ENCODE results near the gene CDH4. TPM values are rescaled to one million over a fixed set of nuclear protein-coding genes. Genes with fewer than 3 reads are reported as not detected.

Gene CDH4
- total RNA-seq, 1 donor from 2014 or later, result 0.06 TPM

DNA sequence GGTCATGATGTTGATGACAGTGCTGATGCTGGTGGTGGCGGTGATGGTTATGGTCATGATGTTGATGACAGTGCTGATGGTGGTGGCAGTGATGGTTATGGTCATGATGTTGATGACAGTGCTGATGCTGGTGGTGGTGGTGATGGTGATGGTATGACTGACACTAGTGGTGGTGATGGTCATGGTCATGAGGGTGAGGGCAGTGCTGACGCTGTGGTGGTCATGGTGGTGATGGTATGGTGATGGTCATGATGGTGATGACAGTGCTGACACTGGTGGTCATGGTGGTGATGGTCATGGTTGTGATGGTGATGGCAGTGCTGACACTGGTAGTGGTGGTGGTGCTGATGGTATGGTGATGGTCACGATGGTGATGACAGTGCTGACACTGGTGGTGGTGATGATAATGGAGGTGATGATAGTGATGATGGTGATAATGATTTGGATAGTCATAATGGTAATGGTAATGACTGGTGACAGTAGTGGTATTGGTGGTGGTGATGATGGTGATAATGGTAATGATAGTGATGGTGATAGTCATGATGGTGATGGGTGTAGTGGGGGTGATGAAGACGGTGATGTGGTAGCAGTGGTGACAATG is 206.2 kb downstream of the CDH4 start:
- peaks cover 6% of the 10 kb centered on the region for H3K27me3 ChIP-seq (ENCODE audit: low read depth)
- no peak overlapping the region for H3K27ac ChIP-seq
- intact Hi-C loops (cut with DNase I), result no loop called here
- H3K4me3 ChIP-seq, result no peak overlapping the region
- H3K9me3 ChIP-seq, result no peaks in the 10 kb centered on the region
- TF ChIP-seq, protein P1, sequence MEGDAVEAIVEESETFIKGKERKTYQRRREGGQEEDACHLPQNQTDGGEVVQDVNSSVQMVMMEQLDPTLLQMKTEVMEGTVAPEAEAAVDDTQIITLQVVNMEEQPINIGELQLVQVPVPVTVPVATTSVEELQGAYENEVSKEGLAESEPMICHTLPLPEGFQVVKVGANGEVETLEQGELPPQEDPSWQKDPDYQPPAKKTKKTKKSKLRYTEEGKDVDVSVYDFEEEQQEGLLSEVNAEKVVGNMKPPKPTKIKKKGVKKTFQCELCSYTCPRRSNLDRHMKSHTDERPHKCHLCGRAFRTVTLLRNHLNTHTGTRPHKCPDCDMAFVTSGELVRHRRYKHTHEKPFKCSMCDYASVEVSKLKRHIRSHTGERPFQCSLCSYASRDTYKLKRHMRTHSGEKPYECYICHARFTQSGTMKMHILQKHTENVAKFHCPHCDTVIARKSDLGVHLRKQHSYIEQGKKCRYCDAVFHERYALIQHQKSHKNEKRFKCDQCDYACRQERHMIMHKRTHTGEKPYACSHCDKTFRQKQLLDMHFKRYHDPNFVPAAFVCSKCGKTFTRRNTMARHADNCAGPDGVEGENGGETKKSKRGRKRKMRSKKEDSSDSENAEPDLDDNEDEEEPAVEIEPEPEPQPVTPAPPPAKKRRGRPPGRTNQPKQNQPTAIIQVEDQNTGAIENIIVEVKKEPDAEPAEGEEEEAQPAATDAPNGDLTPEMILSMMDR (IDR thresholded peaks at IDR 0.05), result no peak
- H3K36me3 ChIP-seq, result no peaks in the 10 kb centered on the region
- ATAC-seq (no peak), DNase-seq (no peak)
- no peaks in the 10 kb centered on the region for H3K4me1 ChIP-seq

DNA sequence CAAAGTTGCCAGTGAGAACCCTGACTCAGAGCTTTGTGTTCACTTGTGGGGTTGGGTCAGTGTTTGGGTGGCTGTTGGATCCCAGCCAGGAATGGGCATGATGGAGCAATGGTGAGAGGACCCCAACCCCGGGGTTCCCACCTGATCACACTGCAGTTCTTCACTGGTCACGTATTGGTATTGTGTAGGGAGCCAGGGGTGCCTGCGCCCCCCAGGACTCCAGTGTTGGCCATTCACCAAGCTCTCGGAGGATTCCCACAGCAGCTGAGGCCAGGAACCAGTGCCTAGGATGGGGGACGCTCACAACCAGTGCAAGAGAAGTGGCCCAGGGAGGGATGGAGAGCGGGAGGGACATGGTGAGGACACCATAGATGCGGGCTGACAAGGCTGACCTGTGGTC is 207.2 kb downstream of the CDH4 start:
- no peak for ATAC-seq
- TF ChIP-seq, protein P1 (IDR thresholded peaks at IDR 0.05), result no peak
- H3K4me3 ChIP-seq, result no peak overlapping the region
- H3K27me3 ChIP-seq (ENCODE audit: low read depth), result peaks cover 6% of the 10 kb centered on the region
- intact Hi-C loops (cut with DNase I), result no loop called here
- no peak overlapping the region for H3K27ac ChIP-seq
- DNase-seq, result no peak
- H3K9me3 ChIP-seq, result no peaks in the 10 kb centered on the region
- no peaks in the 10 kb centered on the region for H3K4me1 ChIP-seq
- no peaks in the 10 kb centered on the region for H3K36me3 ChIP-seq

DNA sequence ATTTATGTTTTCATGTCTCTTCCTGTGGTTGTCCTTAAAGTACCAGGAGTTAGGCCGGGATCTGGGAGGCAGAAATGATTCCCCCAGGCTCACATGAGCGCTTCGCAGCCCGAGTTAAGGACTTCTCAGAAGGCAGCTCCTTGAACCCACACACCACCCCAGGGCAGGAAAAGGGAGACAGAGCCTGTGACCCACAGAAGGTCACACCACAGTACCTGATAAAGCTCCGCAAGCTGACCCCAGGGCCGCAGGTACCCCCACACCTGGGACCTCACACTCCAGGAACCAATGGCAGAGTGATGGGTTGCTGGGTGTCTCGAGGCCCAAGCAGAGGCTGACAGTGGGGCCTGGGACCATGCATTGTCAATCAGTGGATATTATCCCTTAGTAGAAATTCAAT is 207.6 kb downstream of the CDH4 start:
- intact Hi-C loops (cut with DNase I), result no loop called here
- no peak for DNase-seq
- H3K36me3 ChIP-seq, result no peaks in the 10 kb centered on the region
- no peaks in the 10 kb centered on the region for H3K4me1 ChIP-seq
- TF ChIP-seq, protein P1 (IDR thresholded peaks at IDR 0.05), result no peak
- H3K27me3 ChIP-seq (ENCODE audit: low read depth), result peaks cover 6% of the 10 kb centered on the region
- no peak for ATAC-seq
- no peak overlapping the region for H3K4me3 ChIP-seq
- H3K27ac ChIP-seq, result no peak overlapping the region
- H3K9me3 ChIP-seq, result no peaks in the 10 kb centered on the region

DNA sequence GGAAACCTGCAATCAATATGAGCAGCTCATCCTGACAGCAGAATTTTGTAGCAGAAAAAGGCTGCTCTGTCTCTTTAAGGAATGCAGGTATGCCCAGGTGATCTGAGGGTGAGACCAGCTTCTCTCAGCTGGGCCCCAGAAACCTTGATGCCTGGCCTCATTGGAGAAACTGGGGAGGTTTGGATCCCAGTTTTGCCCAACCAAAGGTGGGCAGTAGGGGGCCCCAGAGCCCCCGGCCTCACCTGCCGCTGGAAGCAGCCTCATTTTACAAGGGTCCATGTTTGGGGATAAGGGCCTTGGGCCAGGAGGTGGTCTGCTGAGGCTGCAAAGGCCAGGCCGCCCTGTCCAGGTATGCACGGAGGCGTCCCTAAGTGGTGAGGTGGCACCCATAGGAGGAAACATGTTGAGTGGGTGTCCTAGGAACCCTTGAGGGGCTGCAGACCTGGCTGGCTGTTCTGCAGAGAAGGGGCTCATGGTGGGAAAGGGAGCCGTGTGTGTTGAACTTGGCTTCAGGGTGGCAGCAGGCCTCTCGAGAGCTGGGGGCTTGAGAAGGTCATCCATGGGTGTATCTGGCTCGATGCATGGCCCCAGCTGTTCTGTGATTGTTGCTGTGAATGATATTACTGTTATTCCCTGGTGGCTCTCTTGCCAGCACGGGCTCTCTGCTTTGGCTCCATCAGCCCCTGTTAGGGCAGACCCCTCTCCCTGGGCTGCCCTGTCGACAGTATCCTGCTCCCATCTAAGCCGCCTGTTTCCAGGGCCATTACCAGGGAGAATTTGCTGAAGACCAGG is 208.4 kb downstream of the CDH4 start:
- Histone ChIP-seq H3K27me3 (ENCODE audit: low read depth) (peaks cover 6% of the 10 kb centered on the region), H3K4me1 (no peaks in the 10 kb centered on the region), H3K27ac (no peak overlapping the region), H3K4me3 (no peak overlapping the region), H3K36me3 (no peaks in the 10 kb centered on the region), H3K9me3 (no peaks in the 10 kb centered on the region)
- ATAC-seq (no peak), DNase-seq (no peak)
- TF ChIP-seq, protein P1 (IDR thresholded peaks at IDR 0.05), result no peak
- intact Hi-C loops (cut with DNase I), result no loop called here

DNA sequence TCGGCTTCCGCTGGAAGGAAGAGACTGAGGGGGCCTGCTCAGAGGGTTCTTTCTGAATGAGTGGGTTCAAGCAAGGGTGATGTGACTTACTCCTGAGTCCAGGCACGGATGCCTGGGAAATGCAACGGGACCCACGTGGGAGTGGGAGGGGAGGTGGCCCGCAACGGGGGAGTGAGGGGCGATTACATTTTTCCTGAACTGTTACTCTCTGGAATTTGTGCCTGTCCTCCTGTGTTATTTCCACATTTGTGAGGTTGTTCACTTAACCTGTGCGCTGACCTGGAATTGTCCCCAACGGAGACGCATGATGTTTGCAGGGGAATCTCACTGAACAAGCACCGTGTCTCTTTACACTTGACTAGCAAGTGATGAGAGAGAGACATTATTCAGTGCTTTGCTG is 209.4 kb downstream of the CDH4 start:
- Histone ChIP-seq H3K27ac (no peak overlapping the region), H3K36me3 (no peaks in the 10 kb centered on the region), H3K4me3 (no peak overlapping the region), H3K9me3 (no peaks in the 10 kb centered on the region), H3K27me3 (ENCODE audit: low read depth) (peaks cover 4% of the 10 kb centered on the region), H3K4me1 (no peaks in the 10 kb centered on the region)
- DNase-seq, result no peak
- TF ChIP-seq, protein P1 (IDR thresholded peaks at IDR 0.05), result no peak
- ATAC-seq, result no peak
- intact Hi-C loops (cut with DNase I), result no loop called here
